Measurements from ENCODE around the gene GOLGA7B. TPM values are rescaled to one million over a fixed set of nuclear protein-coding genes. Genes with fewer than 3 reads are reported as not detected.

The GOLGA7B gene
- total and polyA plus RNA-seq, 2 donors (not counting 3 experiments of a cell fraction or from before 2014, with no cell fraction given): 0.03 TPM; not detected in 1

- H3K4me1 ChIP-seq (ENCODE audit: control insufficient read depth, extremely low read depth, insufficient read depth, low read length): no peaks in the 10 kb centered on the region
- TF ChIP-seq POLR2AphosphoS5 (IDR thresholded peaks at IDR 0.05; ENCODE audit: insufficient read depth, low read depth, low read length) (no peak), FOS (IDR thresholded peaks at IDR 0.05; ENCODE audit: borderline replicate concordance, insufficient read depth, low read length) (peak; percentile 39)
- H2AFZ ChIP-seq (ENCODE audit: low read depth, low read length): no peak overlapping the region
- FAIRE-seq: peak; percentile 4
- H3K36me3 ChIP-seq (ENCODE audit: control insufficient read depth in 2 of 2, extremely low read depth in 1 of 2, insufficient read depth in 2 of 2, low read length in 2 of 2): no peaks in the 10 kb centered on the region
- H3K9me1 ChIP-seq (replicated peaks; ENCODE audit: control insufficient read depth, extremely low read depth, insufficient read depth, low read length): no peaks in the 10 kb centered on the region
- no peaks in the 10 kb centered on the region for H3K9me3 ChIP-seq (replicated peaks; ENCODE audit: control insufficient read depth, insufficient read depth, low read length)
- no peaks in the 10 kb centered on the region for H3K79me2 ChIP-seq (ENCODE audit: control insufficient read depth, insufficient read depth, low read length)
- no peak overlapping the region for H3K4me3 ChIP-seq (replicated peaks in 1 of 3; ENCODE audit: insufficient read depth in 1 of 3, low read depth in 1 of 3, low read length in 3 of 3)
- no peaks in the 10 kb centered on the region for H3K27me3 ChIP-seq (ENCODE audit: control insufficient read depth in 2 of 2, insufficient read depth in 2 of 2, low read length in 2 of 2)
- BruUV-seq (replicated peaks): no TSS peak
- dilution Hi-C loops (cut with MboI; ENCODE audit: extremely low pct_ligation_motif_present, low sequenced_read_pairs): no loop called here
- no peak overlapping the region for H3K27ac ChIP-seq (ENCODE audit: insufficient read depth, low read depth, low read length)
- no peaks in the 10 kb centered on the region for H4K20me1 ChIP-seq (replicated peaks; ENCODE audit: control insufficient read depth, extremely low read depth, insufficient read depth, low read length)
- no peak for DNase-seq (ENCODE audit: low read depth, low spot score)
- POLR2A ChIA-PET: no interaction called here
- H3K4me2 ChIP-seq (ENCODE audit: insufficient read depth, low read length): no peak overlapping the region
- CTCF ChIA-PET: interaction anchor here (1.0 kb wide), 1 partner anchor 10 kb away, joined by 3 read pairs; no protein-coding TSS in a partner anchor
- intact Hi-C loops (cut with micrococcal nuclease): no loop called here
- H3K9ac ChIP-seq (replicated peaks; ENCODE audit: extremely low read depth, insufficient read depth, low read length): no peak overlapping the region
Measured at GRCh38 chr10:97858001-97858439, 8.4 kb downstream of the GOLGA7B start.

- intact Hi-C loops (cut with micrococcal nuclease): no loop called here
- H3K9me3 ChIP-seq (replicated peaks; ENCODE audit: control insufficient read depth, insufficient read depth, low read length): no peaks in the 10 kb centered on the region
- H2AFZ ChIP-seq (ENCODE audit: low read depth, low read length): no peak overlapping the region
- DNase-seq (ENCODE audit: low read depth, low spot score): no peak
- no peak overlapping the region for H3K27ac ChIP-seq (ENCODE audit: insufficient read depth, low read depth, low read length)
- no peak overlapping the region for H3K9ac ChIP-seq (replicated peaks; ENCODE audit: extremely low read depth, insufficient read depth, low read length)
- H3K4me1 ChIP-seq (ENCODE audit: control insufficient read depth, extremely low read depth, insufficient read depth, low read length): no peaks in the 10 kb centered on the region
- H3K27me3 ChIP-seq (ENCODE audit: control insufficient read depth in 2 of 2, insufficient read depth in 2 of 2, low read length in 2 of 2): no peaks in the 10 kb centered on the region
- no peak overlapping the region for H3K4me3 ChIP-seq (replicated peaks in 1 of 3; ENCODE audit: insufficient read depth in 1 of 3, low read depth in 1 of 3, low read length in 3 of 3)
- FAIRE-seq: no peak
- ChIA-PET CTCF (interaction anchor here (1.0 to 1.5 kb wide), 4 partner anchors 8 to 180 kb away, joined by 3 to 10 read pairs (median 8); no protein-coding TSS in a partner anchor), POLR2A (no interaction called here)
- H3K79me2 ChIP-seq (ENCODE audit: control insufficient read depth, insufficient read depth, low read length): no peaks in the 10 kb centered on the region
- H3K36me3 ChIP-seq (ENCODE audit: control insufficient read depth in 2 of 2, extremely low read depth in 1 of 2, insufficient read depth in 2 of 2, low read length in 2 of 2): no peaks in the 10 kb centered on the region
- no peaks in the 10 kb centered on the region for H4K20me1 ChIP-seq (replicated peaks; ENCODE audit: control insufficient read depth, extremely low read depth, insufficient read depth, low read length)
- H3K9me1 ChIP-seq (replicated peaks; ENCODE audit: control insufficient read depth, extremely low read depth, insufficient read depth, low read length): no peaks in the 10 kb centered on the region
- no TSS peak for BruUV-seq (replicated peaks)
- TF ChIP-seq GATA2 (IDR thresholded peaks at IDR 0.05; ENCODE audit: insufficient read depth, insufficient read length, low read depth, low read length): no peak
- TF ChIP-seq POLR2AphosphoS5 (IDR thresholded peaks at IDR 0.05; ENCODE audit: insufficient read depth, low read depth, low read length): no peak
- no peak overlapping the region for H3K4me2 ChIP-seq (ENCODE audit: insufficient read depth, low read length)
- dilution Hi-C loops (cut with MboI; ENCODE audit: extremely low pct_ligation_motif_present, low sequenced_read_pairs): no loop called here
Measured at GRCh38 chr10:97861097-97861750, 11.6 kb downstream of the GOLGA7B start.
